ENCODE results near the gene AAK1. TPM values are rescaled to one million over a fixed set of nuclear protein-coding genes. Genes with fewer than 3 reads are reported as not detected.

Gene AAK1
- total and polyA plus RNA-seq, 10 of the 15 experiments (the other 5 are each of a cell fraction or from before 2014, with no cell fraction given), result 2.9 to 41.4 (median 17.5) TPM

GRCh38 chr2:69642709-69643601 lies 584 bp downstream of the AAK1 start (continued):
- TF ChIP-seq ZNF592 (IDR thresholded peaks at IDR 0.05) (no peak), CHD4 (IDR thresholded peaks at IDR 0.05) (no peak), FOXM1 (IDR thresholded peaks at IDR 0.05; ENCODE audit: low read depth, low read length) (0 out of 2 replicates have a peak, but pooled peaks have one; percentile 36), BHLHE40 (IDR thresholded peaks at IDR 0.05; ENCODE audit: borderline replicate concordance in 1 of 2, low read depth in 2 of 2, low read length in 1 of 2) (no peak), CREB1 (IDR thresholded peaks at IDR 0.05; ENCODE audit: low read depth) (no peak), EGR1 (IDR thresholded peaks at IDR 0.05; ENCODE audit: borderline replicate concordance in 1 of 2, low read depth in 2 of 2, low read length in 2 of 2) (no peak; a peak in 1 of 3 replicates), EZH2 (IDR thresholded peaks at IDR 0.05; ENCODE audit: borderline replicate concordance, control insufficient read depth, low read depth, low read length) (no peak), MLLT1 (IDR thresholded peaks at IDR 0.05) (peak; percentile 43), CUX1 (IDR thresholded peaks at IDR 0.05; ENCODE audit: insufficient replicate concordance, low read depth, low read length) (no peak), NFIC (IDR thresholded peaks at IDR 0.05; ENCODE audit: low read depth, low read length) (no peak), ZNF384 (IDR thresholded peaks at IDR 0.05; ENCODE audit: borderline replicate concordance, low read depth, low read length) (0 out of 2 replicates have a peak, but pooled peaks have one; percentile 19), YY1 (IDR thresholded peaks at IDR 0.05; ENCODE audit: low read depth, low read length) (no peak)

All from GM12878 (cell line).